GM19238 (cell line): Measurements from ENCODE around the gene PRAMEF11.
"Not testable (repeated sequence)": the region's sequence is repeated elsewhere in the genome, so short reads cannot be mapped to it uniquely, and the experiment has no call there.

Experiments used
- DNase-seq: peaks from one replicate; pipeline ENCODE4 v3.0.0; 2011; ENCODE audit warnings: low spot score; ENCODE audit not compliant: insufficient read length

PRAMEF11 gene

DNA sequence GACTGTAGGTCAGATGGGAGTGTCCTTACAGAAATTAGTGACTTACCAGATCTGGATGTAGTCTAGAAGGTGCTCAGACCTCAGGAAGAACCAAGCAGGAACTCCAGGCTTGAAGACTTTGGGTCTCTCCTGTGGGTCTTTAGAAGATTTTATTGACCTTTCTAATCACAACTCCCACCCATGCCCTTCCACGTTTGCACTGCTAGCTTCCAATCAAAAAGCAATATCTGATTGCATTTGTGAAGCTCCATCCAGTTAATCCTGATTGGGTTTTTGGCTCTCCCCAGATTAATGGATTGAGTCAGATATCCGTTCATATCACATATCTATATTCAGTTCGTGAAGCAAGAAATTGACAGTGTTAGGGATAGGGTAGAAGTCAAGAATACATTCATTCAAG, at the start of gene PRAMEF11:
PRAMEF11 (minus strand) TSS at position 101 of the 400 bp plus-strand sequence. CDS start 2,621 bp downstream, outside the sequence.
- not testable (repeated sequence) for DNase-seq

DNA sequence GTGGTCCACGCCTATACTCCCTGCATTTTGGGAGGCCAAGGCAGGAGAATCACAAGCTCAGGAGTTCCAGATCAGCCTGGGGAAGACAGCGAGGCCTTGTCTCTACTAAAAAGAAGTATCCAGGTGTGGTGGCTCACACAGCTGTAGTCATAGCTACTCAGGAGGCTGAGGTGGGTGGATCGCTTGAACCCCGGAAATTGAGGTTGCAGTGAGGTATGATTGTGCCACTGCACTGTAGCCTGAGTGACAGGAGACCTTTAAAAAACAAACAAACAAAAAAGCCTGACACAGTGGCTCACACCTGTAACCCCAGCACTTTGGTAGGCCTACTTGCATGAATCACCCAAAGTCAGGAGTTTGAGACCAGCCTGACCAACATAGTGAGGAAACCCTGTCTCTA, 47.2 kb upstream of the PRAMEF11 start:
- DNase-seq: not testable (repeated sequence)

DNA sequence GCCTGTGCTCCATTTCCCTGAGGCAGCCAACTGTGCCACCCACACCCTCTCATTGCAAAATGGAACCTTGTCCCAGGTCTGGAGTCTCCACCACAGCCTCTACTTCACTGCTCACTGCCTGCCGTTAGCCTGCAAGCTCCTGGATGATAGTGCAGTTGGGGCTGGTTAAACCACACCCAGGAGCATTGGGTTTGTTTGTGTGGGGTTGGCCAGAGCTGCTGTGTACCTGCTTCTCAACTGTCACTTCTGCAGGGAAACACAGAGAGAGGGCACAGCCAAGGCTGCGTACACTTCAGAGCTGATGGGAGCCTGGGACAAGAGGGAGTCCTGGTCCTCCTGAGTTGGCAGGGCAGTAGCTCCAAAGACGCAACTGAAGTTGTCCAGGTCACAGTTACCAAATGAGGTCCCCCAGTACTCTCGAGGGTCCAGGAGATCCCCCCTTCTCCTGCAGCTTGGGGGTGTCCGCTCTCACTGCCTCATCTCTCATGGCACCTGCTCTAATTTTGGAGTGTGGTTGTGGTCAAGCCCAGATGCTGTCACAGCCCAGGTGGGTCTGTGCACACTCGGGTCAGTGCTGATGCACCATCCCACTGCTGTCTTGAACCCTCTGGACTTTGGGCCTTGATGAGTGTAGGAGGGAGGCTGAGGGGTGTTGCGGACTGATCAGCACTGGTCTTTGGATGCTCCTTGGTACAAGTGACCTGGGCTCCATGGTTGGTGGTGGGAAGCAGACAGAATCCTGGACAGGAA, 32.1 kb upstream of the PRAMEF11 start:
- DNase-seq: not testable (repeated sequence)

DNA sequence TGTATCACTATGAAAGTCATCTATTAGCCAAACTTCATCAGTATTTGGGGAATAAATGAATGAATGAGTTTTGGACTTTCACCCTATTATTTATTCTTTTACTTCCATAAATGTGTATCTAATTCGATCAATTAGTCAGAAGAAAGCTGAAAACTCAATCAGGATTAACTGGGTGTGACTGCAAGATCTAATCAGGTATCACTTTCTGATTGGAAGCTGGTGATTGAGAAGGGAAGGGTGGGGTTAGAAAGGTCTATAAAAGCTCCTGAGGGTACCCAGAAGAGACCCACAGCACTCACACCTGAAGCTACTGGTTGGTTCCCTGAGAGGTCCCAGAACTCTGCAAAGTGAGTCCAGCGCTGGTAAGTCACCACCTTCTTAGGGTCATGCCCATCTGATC, 25.6 kb upstream of the PRAMEF11 start, which contains the start of gene PRAMEF2:
PRAMEF2 (plus strand) TSS at position 301 of the 400 bp plus-strand sequence. CDS start 1,924 bp downstream, outside the sequence.
- not testable (repeated sequence) for DNase-seq

DNA sequence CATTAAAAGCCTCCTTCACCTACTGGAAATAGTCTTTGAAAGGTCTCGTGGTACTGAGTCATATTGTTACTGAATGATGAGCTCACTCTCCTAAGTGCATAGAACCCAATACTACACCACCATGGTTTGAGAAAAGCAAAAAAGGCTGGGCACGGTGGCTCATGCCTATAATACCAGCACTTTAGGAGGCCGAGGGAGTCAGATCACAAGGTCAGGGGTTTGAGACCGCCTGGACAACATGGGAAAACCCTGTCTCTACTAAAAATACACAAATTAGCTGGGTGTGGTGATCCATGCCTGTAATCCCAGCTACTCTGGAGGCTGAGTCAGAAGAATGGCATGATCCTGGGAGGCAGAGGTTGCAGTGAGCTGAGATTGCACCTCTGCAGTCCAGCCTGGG, 20.6 kb upstream of the PRAMEF11 start:
- no peak for DNase-seq

DNA sequence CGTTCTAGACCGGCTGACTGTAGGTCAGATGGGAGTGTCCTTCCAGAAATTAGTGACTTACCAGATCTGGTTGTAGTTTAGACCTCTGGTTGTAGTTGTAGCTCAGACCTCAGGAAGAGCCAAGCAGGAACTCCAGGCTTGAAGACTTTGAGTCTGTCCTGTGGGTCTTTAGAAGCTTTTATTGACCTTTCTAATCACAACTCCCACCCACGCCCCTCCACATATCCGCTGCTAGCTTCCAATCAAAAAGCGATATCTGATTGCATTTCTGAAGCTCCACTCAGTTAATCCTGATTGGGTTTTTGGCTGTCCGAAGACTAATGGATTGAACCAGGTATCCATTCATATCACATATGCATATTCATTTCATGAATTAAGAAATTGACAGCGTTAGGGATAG, 17.4 kb upstream of the PRAMEF11 start, which contains the start of gene HNRNPCL1:
HNRNPCL1 (minus strand) TSS at position 101 of the 400 bp plus-strand sequence. CDS start 431 bp downstream, outside the sequence.
- DNase-seq: not testable (repeated sequence)

DNA sequence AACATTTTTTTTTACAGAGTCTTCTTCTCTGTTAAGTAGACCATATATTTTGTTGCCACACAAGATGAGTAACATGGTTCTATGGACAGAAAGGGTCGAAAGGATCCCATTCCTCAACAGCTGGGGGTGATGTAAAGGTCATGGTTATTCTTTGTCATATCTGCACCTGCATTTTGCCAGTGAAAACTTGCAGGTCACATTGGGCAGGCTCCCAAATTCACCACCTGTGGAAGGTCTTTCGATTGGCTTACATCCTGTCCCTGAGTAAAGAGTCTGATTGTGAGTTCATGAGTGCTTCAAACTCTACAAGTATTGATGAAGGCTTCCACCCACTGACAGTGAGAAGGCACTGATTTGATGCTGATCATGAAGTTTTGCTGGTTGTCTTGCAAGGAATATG, 2.0 kb upstream of the PRAMEF11 start:
- DNase-seq: not testable (repeated sequence)

DNA sequence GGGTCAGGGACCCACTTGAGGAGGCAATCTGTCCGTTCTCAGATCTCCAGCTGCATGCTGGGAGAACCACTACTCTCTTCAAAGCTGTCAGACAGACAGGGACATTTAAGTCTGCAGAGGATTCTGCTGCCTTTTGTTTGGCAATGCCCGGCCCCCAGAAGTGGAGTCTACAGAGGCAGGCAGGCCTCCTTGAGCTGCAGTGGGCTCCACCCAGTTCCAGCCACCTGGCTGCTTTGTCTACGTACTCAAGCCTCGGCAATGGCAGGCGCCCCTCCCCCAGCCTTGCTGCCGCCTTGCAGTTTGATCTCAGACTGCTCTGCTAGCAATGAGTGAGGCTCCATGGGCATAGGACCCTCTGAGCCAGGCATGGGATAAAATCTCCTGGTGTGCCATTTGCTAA, 12.1 kb downstream of the PRAMEF11 start:
- not testable (repeated sequence) for DNase-seq

DNA sequence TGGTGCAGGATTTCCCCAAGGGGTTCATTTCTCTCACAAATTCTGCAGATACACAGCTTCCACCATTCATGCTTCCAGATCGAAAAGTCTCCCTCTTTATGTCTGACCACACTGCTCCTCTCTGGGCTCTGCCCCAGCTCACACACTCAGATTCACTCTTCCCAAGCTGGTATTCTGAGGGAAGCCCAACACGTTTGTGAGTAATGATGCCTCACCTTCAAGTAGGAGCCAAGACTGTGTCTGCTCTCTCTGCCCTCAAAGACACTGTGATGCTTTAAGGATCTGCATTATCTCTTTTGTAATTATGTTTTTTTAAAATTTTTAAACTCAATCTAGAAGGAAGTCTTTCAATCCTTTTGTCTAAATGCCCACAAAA, 19.8 kb downstream of the PRAMEF11 start:
- no peak for DNase-seq

DNA sequence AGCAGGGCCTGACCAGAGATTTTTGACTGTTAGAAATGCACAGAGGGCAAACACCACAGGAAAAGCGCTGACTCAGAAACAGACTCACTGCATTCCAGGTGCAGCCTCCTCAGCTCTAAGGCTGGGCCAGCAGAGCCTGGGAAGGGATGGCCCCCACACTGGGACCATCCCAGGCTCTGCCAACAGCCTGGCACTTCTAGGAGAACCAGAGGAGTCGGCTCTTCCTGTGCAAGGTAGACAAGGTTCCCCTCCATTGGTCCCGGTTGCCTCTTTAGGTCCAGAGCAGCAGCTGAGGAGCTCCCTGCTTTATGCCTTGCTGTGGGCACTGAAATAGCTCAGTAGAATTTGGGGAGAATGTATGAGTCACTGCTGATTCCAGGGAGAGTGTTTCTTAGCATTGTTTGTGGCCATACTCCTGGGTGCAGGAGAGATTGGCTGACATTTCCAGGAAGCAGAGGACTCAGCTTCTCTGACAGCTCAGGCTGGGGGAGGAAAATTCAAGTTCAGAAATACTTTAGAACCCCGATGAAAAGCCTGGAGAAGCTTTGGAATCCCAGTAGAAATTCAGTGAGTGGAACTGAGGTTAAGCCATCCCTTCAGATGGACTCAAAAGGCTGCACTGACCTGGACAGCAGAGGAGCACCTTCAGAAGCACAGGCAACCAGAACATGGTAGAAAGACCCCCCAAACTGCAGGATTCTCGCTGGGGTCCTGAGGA, 20.4 kb downstream of the PRAMEF11 start:
- no peak for DNase-seq

DNA sequence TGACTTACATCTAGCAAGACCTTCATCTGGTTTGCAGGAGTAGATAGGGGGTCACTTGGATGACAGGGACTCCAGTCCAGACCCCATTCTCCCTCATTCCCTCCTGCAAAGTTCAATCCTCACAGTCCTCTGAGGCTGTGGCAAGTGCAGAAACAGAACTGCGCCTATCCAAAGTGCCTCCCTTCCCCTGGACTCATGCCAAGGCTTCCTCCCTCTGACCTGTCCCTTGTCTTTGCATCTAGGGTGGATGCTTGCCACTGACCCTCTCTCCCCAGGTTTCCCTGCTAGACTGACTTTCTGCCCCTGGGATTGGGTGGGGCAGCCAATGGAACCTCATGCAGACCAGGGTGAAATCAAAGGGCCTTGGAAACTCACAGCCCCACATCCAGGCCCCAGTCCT, 21.3 kb downstream of the PRAMEF11 start:
- DNase-seq: no peak

DNA sequence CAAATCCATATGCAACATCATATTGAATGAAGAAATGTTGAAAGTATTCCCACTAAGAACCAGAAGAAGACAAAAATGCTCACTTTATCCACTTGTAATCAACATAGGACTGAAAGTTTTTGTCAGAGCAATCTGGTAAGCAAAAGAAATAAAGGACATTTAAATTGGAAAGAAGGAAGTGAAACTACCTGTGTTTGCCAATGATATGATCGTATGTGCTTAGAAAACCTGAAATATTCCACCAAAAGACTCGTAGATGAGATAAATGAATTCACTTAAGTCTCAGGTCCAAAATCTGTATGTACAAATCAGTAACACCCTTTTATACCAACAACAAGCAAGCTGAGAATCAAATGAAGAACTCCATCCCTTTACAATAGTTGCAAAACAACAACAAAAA, 31.5 kb downstream of the PRAMEF11 start:
- no peak for DNase-seq

DNA sequence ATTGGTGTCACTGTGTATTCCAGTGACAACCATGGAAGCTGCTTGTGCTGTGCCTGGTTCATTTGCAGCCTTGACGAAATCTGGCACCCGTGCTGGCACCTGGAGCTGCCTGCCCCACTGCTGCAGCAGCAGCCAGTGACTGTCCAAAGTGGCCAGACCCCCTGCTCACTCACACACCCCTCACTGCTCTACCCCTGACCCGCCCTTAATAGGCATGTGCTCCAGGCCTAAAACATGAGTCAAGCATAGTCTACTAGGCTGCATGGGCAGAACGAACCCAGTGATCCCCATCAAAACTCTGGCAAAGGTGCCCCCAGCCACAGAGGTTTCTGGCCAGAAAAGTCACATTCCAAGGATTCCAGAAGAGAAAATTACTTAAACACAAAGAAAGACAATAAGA, 32.3 kb downstream of the PRAMEF11 start:
- DNase-seq: no peak

DNA sequence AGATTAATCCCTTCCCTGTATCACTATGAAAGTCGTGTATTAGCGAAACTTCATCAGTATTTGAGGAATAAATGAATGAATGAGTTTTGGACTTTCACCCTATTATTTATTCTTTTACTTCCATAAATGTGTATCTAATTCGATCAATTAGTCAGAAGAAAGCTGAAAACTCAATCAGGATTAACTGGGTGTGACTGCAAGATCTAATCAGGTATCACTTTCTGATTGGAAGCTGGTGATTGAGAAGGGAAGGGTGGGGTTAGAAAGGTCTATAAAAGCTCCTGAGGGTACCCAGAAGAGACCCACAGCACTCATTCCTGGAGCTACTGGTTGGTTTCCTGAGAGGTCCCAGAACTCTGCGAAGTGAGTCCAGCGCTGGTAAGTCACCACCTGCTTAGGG, 40.1 kb downstream of the PRAMEF11 start, which contains the start of gene PRAMEF1:
PRAMEF1 (plus strand) TSS at position 301 of the 400 bp plus-strand sequence. CDS start 1,831 bp downstream, outside the sequence.
- not testable (repeated sequence) for DNase-seq

DNA sequence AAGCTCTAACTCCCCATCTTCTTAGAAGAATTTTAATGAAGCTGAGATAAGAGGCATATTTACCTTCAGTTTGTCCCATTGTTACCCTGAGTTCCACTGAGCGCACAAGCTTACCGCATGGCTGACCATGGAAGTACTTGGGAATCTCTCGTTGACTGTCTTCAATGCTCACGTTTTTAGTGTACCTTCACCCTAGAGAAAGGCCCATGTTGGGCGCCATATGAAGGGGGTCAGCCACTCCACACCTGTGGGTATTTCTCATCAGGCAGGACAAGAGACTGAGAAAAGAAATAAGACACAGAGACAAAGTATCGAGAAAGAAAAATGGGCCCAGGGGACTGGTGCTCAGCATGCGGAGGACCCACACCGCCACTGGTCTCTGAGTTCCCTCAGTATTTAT, 46.5 kb downstream of the PRAMEF11 start:
- DNase-seq: not testable (repeated sequence)

DNA sequence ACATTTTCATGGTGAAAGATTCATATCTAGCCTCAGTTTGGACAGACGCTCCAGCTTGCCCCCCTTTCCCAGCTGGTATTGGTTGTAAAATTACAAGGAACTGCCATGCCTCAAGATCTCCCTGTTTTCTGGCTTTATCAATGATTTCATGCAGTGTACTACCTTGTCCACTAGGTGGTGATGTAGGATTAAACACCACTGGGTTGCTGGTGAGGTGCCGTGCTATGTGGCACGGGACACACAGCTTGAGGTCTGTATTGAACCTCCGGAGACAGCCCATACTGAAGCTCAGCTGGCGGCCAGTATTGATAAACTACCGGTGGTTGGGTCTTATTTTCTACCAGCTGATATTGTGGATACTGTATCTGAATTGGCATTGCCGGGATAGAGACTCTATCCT, 47.4 kb downstream of the PRAMEF11 start:
- DNase-seq: not testable (repeated sequence)

DNA sequence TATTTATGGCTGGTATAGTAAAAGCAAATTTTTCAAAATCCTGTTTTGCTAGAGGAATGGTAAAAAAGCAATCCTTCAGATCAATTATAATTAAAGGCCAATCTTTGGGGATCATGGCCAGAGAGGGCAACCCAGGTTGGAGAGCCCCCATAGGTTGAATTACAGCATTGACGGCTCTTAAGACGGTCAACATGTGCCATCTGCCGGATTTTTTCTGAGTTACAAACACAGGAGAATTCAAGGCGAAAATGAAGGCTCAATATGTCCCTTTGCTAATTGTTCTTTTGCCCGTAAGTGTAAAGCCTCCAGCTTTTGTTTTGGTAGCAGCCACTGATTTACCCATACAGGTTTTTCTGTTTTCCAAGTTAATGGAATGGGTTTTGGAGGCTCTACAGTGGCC, 49.7 kb downstream of the PRAMEF11 start:
- not testable (repeated sequence) for DNase-seq

DNA sequence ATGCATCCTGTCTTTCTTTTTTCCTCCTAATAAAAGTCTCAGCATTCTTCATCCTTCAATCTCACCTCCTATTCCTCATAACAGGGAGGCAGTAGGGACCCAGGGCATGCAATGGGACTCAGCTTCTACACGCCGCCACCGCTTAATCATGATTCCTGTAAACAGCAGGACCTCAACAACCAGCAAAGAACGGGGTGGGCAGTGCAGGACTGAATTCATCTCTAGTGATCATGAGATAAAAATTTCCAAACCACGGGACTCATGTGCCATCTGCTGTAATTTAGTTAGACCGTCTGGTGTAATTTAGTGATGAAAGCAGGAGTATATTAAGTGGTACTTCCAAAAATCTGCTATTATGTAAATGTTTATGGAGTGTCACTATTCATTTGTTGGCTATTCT, 52.3 kb downstream of the PRAMEF11 start:
- no peak for DNase-seq

DNA sequence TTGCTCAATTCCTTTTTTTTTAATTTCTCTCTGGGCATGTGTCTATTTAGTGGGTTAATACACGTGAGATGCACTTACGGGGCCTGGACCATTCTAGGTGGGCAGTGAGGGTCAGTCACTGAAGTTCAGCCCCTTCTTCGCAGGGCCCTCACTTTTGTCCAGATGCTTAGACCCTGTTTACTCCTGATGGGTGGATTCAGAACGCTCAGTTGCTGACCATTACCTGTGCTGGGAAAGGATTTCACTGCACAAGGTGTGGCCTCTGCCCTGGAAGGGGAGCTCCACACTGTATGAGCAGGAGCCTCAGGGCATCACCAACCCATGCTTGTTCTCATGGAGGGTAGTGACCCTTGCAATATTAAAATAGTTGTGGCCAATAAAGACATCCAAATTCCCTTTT, 53.1 kb downstream of the PRAMEF11 start:
- no peak for DNase-seq

DNA sequence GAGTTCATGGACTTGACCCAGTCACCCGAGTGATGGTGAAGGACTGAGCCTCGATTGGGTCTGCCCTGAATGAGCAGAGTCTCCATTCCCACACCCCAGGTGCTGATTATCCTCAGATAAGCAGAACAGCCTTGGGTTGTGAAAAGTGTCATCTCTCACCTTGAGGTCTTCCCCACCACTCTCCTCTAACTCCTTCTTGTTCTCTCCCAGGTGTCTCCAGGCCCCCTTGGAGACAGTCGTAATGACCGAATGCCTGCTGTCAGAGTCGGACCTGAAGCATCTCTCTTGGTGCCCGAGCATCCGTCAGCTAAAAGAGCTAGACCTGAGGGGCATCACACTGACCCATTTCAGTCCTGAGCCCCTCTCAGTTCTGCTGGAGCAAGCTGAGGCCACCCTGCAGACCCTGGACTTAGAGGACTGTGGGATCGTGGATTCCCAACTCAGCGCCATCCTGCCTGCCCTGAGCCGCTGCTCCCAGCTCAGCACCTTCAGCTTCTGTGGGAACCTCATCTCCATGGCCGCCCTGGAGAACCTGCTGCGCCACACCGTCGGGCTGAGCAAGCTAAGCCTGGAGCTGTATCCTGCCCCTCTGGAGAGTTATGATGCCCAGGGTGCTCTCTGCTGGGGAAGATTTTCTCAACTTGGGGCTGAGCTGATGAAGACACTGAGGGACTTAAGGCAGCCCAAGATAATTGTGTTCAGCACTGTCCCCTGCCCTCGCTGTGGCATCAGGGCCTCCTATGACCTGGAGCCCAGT, 54.2 kb downstream of the PRAMEF11 start:
- DNase-seq: no peak

DNA sequence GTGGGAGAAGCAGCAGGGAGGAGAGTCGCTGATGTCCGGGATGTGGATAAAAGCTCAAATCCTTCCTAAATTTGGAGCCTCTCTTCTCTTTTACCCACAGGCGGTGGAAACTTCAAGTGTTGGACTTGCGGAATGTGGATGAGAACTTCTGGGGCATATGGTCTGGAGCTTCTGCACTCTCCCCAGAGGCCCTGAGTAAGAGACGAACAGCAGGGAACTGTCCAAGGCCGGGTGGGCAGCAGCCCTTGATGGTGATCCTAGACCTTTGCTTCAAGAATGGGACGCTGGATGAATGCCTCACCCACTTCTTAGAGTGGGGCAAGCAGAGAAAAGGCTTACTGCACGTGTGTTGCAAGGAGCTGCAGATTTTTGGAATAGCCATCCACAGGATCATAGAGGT, 55.8 kb downstream of the PRAMEF11 start:
- no peak for DNase-seq
